HUDEP-2 (cell line): ENCODE results near the gene YIPF4.
"Not testable (repeated sequence)": the region's sequence is repeated elsewhere in the genome, so short reads cannot be mapped to it uniquely, and the experiment has no call there.

ENCODE experiments used
- DNase-seq, 76 experiments: peaks; one replicate each; lab custom pipeline; 2025; ENCODE audit not compliant: unreplicated experiment in 76 of 76; lab: John Stamatoyannopoulos, UW

YIPF4 gene

GRCh38 chr2:32284321-32284720 lies 6.6 kb downstream of the YIPF4 start:
- no peak for DNase-seq

GRCh38 chr2:32289165-32289999 lies 11.7 kb downstream of the YIPF4 start:
- no peak for DNase-seq

- no peak for DNase-seq
Measured at GRCh38 chr2:32290000-32290339, 12.3 kb downstream of the YIPF4 start.

GRCh38 chr2:32291746-32292145 lies 14.0 kb downstream of the YIPF4 start:
- no peak for DNase-seq

- not testable (repeated sequence) for DNase-seq
Measured at GRCh38 chr2:32293493-32293892, 15.8 kb downstream of the YIPF4 start.

GRCh38 chr2:32293966-32294562 lies 16.4 kb downstream of the YIPF4 start:
- not testable (repeated sequence) for DNase-seq

GRCh38 chr2:32310577-32310976 lies 32.9 kb downstream of the YIPF4 start:
- DNase-seq: no peak

GRCh38 chr2:32314886-32315285 lies 37.2 kb downstream of the YIPF4 start:
- no peak for DNase-seq

GRCh38 chr2:32328679-32329078 lies 51.0 kb downstream of the YIPF4 start:
- DNase-seq: not testable (repeated sequence)

- not testable (repeated sequence) for DNase-seq
Measured at GRCh38 chr2:32329180-32329980, 51.7 kb downstream of the YIPF4 start.

- no peak for DNase-seq
Measured at GRCh38 chr2:32330136-32330535, 52.4 kb downstream of the YIPF4 start.

GRCh38 chr2:32342801-32343200 lies 65.1 kb downstream of the YIPF4 start:
- DNase-seq: no peak

- DNase-seq: not testable (repeated sequence)
Measured at GRCh38 chr2:32350797-32351196, 73.1 kb downstream of the YIPF4 start.

GRCh38 chr2:32355976-32356680 lies 78.4 kb downstream of the YIPF4 start:
- peak in 2 of 76 experiments; percentile 7 to 44 for DNase-seq

GRCh38 chr2:32356681-32357317 lies 79.1 kb downstream of the YIPF4 start, which contains the start of gene BIRC6:
BIRC6 (plus strand) TSS chr2:32357023; CDS start chr2:32357162, 139 bp downstream.
- peak; percentile 24 to 98 (median 95) for DNase-seq

GRCh38 chr2:32357318-32358110 lies 79.8 kb downstream of the YIPF4 start:
- DNase-seq: peak in 26 of 76 experiments; percentile 4 to 53 (median 20)

GRCh38 chr2:32358111-32358482 lies 80.4 kb downstream of the YIPF4 start:
- DNase-seq: peak in 8 of 76 experiments; percentile 5 to 34 (median 14)

GRCh38 chr2:32360416-32360815 lies 82.7 kb downstream of the YIPF4 start:
- DNase-seq: no peak

- not testable (repeated sequence) for DNase-seq
Measured at GRCh38 chr2:32362997-32363396, 85.3 kb downstream of the YIPF4 start.
